Sigmoid colon (tissue), 4 donors: Measurements from ENCODE around the gene SLC11A1.

Source experiments
- CTCF ChIP-seq, 4 experiments: fragments of 450-650 bp in 3 of 4; fragments of 200-600 bp in 1 of 4; IDR thresholded peaks; one replicate each; pipeline ENCODE4 v1.5.1; 2016 to 2019; ENCODE audit warnings: antibody characterized with exemption in 4 of 4, mild to moderate bottlenecking in 3 of 4, moderate library complexity in 2 of 4
- EP300 ChIP-seq, 4 donors: sonication (generic); formaldehyde crosslinking; IDR thresholded peaks; one replicate each; pipeline ENCODE4 v1.6.1; 2017; ENCODE audit warnings: antibody characterized with exemption in 4 of 4
- POLR2A ChIP-seq, 2 donors: fragments of 450-650 bp; IDR thresholded peaks; one replicate each; pipeline ENCODE4 v1.6.1; 2016; ENCODE audit warnings: antibody characterized with exemption in 2 of 2, mild to moderate bottlenecking in 2 of 2, moderate library complexity in 2 of 2

DNA sequence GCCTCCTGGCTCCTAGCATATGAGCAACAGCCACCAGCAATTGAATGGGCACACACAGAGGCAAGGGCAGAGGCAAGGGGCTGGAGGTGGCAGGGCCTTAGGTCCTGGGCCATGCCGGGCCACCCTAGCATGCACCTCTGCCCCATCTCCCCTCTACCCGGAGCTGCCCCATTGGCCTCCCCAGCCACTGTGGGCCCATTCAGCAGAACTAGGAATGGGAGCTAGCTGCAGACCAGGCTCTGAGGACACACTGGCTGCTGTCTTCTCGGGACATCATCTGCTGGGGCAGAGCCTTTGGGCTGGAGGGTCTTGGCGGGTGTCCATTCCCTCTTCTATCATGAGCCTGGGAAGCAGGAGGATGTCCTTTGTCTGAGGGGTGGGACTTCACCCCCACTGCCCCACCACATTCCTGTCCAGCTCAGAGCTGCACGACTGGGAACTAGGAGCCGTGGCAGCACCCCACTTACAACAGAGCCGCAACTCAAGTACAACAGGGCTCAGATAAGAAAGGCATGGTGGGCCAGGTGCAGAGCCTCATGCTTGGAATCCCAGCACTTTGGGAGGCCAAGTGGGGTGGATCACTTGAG, 37.6 kb downstream of the SLC11A1 start:
- TF ChIP-seq CTCF (IDR thresholded peaks at IDR 0.05) (no peak), EP300 (IDR thresholded peaks at IDR 0.05) (no peak), POLR2A (IDR thresholded peaks at IDR 0.05) (no peak)
